Adrenal gland (tissue), 5 donors: ENCODE measurements around the gene TNFRSF12A.
A peak's percentile ranks its signal among the peaks of the same experiment; 100 is the strongest.

Experiments used
- POLR2A ChIP-seq, 2 donors: fragments of 450-650 bp; IDR thresholded peaks; one replicate each; pipeline ENCODE4 v1.6.1; 2017; ENCODE audit warnings: antibody characterized with exemption in 2 of 2, mild to moderate bottlenecking in 2 of 2, moderate library complexity in 1 of 2
- TF ChIP-seq, protein P1 (sequence below), 6 experiments: fragments of 450-650 bp in 4 of 6; fragments of 200-600 bp in 2 of 6; sonication (generic) in 1 of 6; IDR thresholded peaks; 1 replicate in 5 of 6; 2 replicates in 1 of 6; pipeline versions ENCODE4 v1.5.1 to v1.8.0; 2016 to 2021; ENCODE audit warnings: antibody characterized with exemption in 6 of 6, mild to moderate bottlenecking in 2 of 6, moderate library complexity in 1 of 6
- donor health status: DM: no; HTN: no; CAD: no.

DNA sequence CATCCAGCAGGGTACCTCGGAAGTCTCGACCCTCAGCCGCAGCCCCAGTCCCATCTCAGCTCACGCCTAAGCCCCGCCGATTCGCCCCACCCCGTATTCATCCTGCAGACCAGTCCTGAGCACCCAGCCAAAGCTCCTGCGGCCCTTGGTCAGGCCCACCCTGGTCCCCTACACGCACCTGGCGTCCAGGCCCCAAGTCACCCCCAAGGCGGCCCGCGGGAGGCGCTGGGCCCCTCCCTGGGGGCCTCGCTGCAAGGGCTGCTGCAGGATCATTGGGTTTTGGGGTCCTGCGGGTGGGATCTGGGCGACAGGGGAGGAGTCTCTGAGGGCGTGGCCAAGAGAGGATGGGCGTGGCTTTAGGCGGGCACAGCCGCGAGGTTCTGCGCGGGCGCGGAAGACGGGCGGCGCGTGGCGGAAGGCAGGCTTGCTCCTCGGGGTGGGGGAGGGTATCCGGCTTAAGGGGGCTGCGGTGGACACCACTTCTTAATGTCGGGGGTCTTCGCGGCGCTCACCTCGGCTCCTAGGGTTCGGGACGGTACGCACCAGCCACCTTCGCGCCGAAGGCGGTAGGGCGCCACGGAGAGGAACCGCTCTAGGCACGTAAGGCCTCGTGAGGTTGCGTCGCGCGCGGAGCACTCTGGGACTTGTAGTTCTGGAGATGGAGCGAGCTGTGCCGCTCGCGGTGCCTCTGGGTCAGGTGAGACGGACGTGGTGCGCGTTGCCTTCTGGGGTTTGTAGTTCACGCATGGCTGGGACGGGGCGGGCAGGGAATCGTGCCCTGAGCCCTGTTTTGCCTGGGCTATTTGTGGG, 3.7 kb downstream of the TNFRSF12A start, which contains the start of the genes HCFC1R1 and THOC6:
- TF ChIP-seq, protein P1, sequence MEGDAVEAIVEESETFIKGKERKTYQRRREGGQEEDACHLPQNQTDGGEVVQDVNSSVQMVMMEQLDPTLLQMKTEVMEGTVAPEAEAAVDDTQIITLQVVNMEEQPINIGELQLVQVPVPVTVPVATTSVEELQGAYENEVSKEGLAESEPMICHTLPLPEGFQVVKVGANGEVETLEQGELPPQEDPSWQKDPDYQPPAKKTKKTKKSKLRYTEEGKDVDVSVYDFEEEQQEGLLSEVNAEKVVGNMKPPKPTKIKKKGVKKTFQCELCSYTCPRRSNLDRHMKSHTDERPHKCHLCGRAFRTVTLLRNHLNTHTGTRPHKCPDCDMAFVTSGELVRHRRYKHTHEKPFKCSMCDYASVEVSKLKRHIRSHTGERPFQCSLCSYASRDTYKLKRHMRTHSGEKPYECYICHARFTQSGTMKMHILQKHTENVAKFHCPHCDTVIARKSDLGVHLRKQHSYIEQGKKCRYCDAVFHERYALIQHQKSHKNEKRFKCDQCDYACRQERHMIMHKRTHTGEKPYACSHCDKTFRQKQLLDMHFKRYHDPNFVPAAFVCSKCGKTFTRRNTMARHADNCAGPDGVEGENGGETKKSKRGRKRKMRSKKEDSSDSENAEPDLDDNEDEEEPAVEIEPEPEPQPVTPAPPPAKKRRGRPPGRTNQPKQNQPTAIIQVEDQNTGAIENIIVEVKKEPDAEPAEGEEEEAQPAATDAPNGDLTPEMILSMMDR (IDR thresholded peaks at IDR 0.05), result peak in 2 of 6 experiments; percentile 6 to 16
- peak; percentile 71 to 81 for TF ChIP-seq POLR2A (IDR thresholded peaks at IDR 0.05)
